IMR-90 (cell line): ENCODE measurements around the gene WWC2.

Source experiments
- BHLHE40 ChIP-seq: fragments of 150-350 bp; IDR thresholded peaks from 2 replicates; pipeline ENCODE4 v1.6.1; 2016; ENCODE audit warnings: mild to moderate bottlenecking, low read depth, low read length
- FOS ChIP-seq: fragments of 150-350 bp; IDR thresholded peaks from 2 replicates; pipeline ENCODE4 v1.6.1; 2016; ENCODE audit warnings: low read depth, low read length
- MAZ ChIP-seq: IDR thresholded peaks from 2 replicates; pipeline ENCODE4 v1.6.1; 2012; ENCODE audit warnings: low read depth, mild to moderate bottlenecking, low read length, improper control_type of control experiment, moderate library complexity, borderline replicate concordance
- POLR2A ChIP-seq: IDR thresholded peaks from 2 replicates; pipeline ENCODE4 v1.6.1; 2012; ENCODE audit warnings: mild to moderate bottlenecking, low read depth, low read length
- RFX5 ChIP-seq: IDR thresholded peaks from 2 replicates; pipeline ENCODE4 v1.8.0; 2012; ENCODE audit warnings: low read depth, mild to moderate bottlenecking, low read length, moderate library complexity

GRCh38 chr4:183132865-183133264 lies 33.8 kb downstream of the WWC2 start:
- no peak for TF ChIP-seq RFX5
- TF ChIP-seq POLR2A: no peak
- TF ChIP-seq FOS: no peak
- no peak for TF ChIP-seq MAZ
- TF ChIP-seq BHLHE40: no peak
